SK-N-SH (cell line): Measurements from ENCODE around the gene TRPM7. TPM values are rescaled to one million over a fixed set of nuclear protein-coding genes. Genes with fewer than 3 reads are reported as not detected.

Experiments
- CTCF ChIA-PET: fragments of 300-600, 350-600 bp; formaldehyde crosslinking; extraction: SDS; loops from one replicate; lab custom pipeline; 2021; lab: Yijun Ruan, JAX
- POLR2A ChIA-PET: fragments of 350-600 bp; sonication (Branson Sonifier 250); formaldehyde crosslinking; extraction: SDS; loops from one replicate; lab custom pipeline; 2020; ENCODE audit warnings: antibody characterized with exemption, inconsistent platforms; lab: Yijun Ruan, JAX
- DNase-seq: peaks from one replicate; pipeline ENCODE4 v3.0.0; 2012
- H2AFZ ChIP-seq: fragments of 200-600 bp; sonication (generic); 2 replicates; pipeline ENCODE4 v1.8.1; 2016; ENCODE audit warnings: antibody characterized with exemption, mild to moderate bottlenecking, low read depth
- H3F3A ChIP-seq: fragments of 200-600 bp; sonication (generic); replicated peaks from 2 replicates; pipeline ENCODE3; 2016; ENCODE audit warnings: antibody characterized with exemption, mild to moderate bottlenecking; ENCODE audit not compliant: insufficient read depth
- H3K27ac ChIP-seq, 2 experiments: fragments of 200-500 bp in 1 of 2; fragments of 200-600 bp in 1 of 2; sonication (Bioruptor generic) in 1 of 2; sonication (generic), shearing (Covaris generic) in 1 of 2; 2 replicates each; pipeline versions ENCODE4 v1.5.1 to v1.6.1; 2014 to 2016; ENCODE audit warnings: low read depth in 2 of 2, inconsistent platforms in 1 of 2, low read length in 1 of 2, mild to moderate bottlenecking in 1 of 2, mixed read lengths in 1 of 2
- H3K27me3 ChIP-seq: fragments of 200-600 bp; sonication (generic), shearing (Covaris generic); 2 replicates; pipeline ENCODE4 v1.6.1; 2016; ENCODE audit warnings: mixed run types; ENCODE audit not compliant: insufficient read depth
- H3K36me3 ChIP-seq, 2 experiments: fragments of 200-500 bp in 1 of 2; fragments of 200-600 bp in 1 of 2; sonication (Bioruptor generic) in 1 of 2; sonication (generic) in 1 of 2; replicated peaks in 1 of 2; 2 replicates each; pipeline versions ENCODE3 to v1.5.1; 2014 to 2016; ENCODE audit warnings: low read length in 1 of 2, mild to moderate bottlenecking in 1 of 2; ENCODE audit not compliant: insufficient read depth in 2 of 2, control insufficient read depth in 1 of 2
- H3K4me1 ChIP-seq, 2 experiments: fragments of 200-500 bp in 1 of 2; fragments of 200-600 bp in 1 of 2; sonication (Bioruptor generic) in 1 of 2; sonication (generic), shearing (Covaris generic) in 1 of 2; 2 replicates each; pipeline versions ENCODE4 v1.5.1 to v1.6.1; 2014 to 2016; ENCODE audit warnings: low read depth in 1 of 2, low read length in 1 of 2, mixed run types in 1 of 2; ENCODE audit not compliant: insufficient read depth in 2 of 2, control insufficient read depth in 1 of 2
- H3K4me2 ChIP-seq: fragments of 200-600 bp; sonication (generic), shearing (Covaris generic); 2 replicates; pipeline ENCODE4 v1.6.1; 2017; ENCODE audit warnings: mixed run types
- H3K4me3 ChIP-seq, 2 experiments: fragments of 200-500 bp in 1 of 2; fragments of 200-600 bp in 1 of 2; sonication (Bioruptor generic) in 1 of 2; sonication (generic), shearing (Covaris generic) in 1 of 2; 2 replicates each; pipeline versions ENCODE4 v1.5.1 to v1.8.1; 2014 to 2016; ENCODE audit warnings: low read depth in 2 of 2, inconsistent platforms in 1 of 2, low read length in 1 of 2, mild to moderate bottlenecking in 1 of 2, mixed read lengths in 1 of 2, moderate library complexity in 1 of 2
- H3K79me2 ChIP-seq: fragments of 200-600 bp; sonication (generic); 2 replicates; pipeline ENCODE4 v1.8.1; 2017; ENCODE audit warnings: mild to moderate bottlenecking; ENCODE audit not compliant: insufficient read depth
- H3K9ac ChIP-seq: fragments of 200-600 bp; sonication (generic); 2 replicates; pipeline ENCODE4 v1.6.1; 2017; ENCODE audit warnings: mixed run types
- H3K9me2 ChIP-seq: fragments of 200-600 bp; sonication (generic); 2 replicates; pipeline ENCODE4 v1.6.1; 2017; ENCODE audit warnings: mixed run types
- H3K9me3 ChIP-seq: fragments of 200-600 bp; sonication (generic); 2 replicates; pipeline ENCODE4 v1.6.1; 2017; ENCODE audit warnings: mixed run types, mild to moderate bottlenecking, moderate library complexity
- H4K20me1 ChIP-seq: fragments of 200-600 bp; sonication (generic); 2 replicates; pipeline ENCODE4 v1.6.1; 2017; ENCODE audit warnings: mild to moderate bottlenecking, mixed run types; ENCODE audit not compliant: insufficient read depth
- CHD2 ChIP-seq: fragments of 150-350 bp; IDR thresholded peaks from 2 replicates; pipeline ENCODE4 v1.6.1; 2018; ENCODE audit warnings: low read length; ENCODE audit not compliant: partially characterized antibody
- FOXM1 ChIP-seq: IDR thresholded peaks from 2 replicates; pipeline ENCODE4 v1.4.0; 2012; ENCODE audit warnings: low read depth, mild to moderate bottlenecking
- GABPA ChIP-seq: IDR thresholded peaks from 2 replicates; pipeline ENCODE4 v1.4.0; 2012; ENCODE audit warnings: low read depth, mild to moderate bottlenecking
- GATA2 ChIP-seq: sonication (generic); formaldehyde crosslinking; IDR thresholded peaks from 2 replicates; pipeline ENCODE4 v1.5.0; 2020; ENCODE audit warnings: mild to moderate bottlenecking, missing genetic modification reagents
- JUND ChIP-seq: IDR thresholded peaks from 2 replicates; pipeline ENCODE4 v1.4.0; 2012
- MEF2A ChIP-seq: IDR thresholded peaks from 2 replicates; pipeline ENCODE4 v1.4.0; 2012; ENCODE audit warnings: low read depth, borderline replicate concordance
- MXI1 ChIP-seq: IDR thresholded peaks from 2 replicates; pipeline ENCODE4 v1.6.1; 2012; ENCODE audit warnings: mild to moderate bottlenecking, low read depth, low read length, improper control_type of control experiment
- NFIC ChIP-seq: IDR thresholded peaks from 2 replicates; pipeline ENCODE4 v1.4.0; 2012; ENCODE audit warnings: borderline replicate concordance
- NRF1 ChIP-seq: IDR thresholded peaks from 2 replicates; pipeline ENCODE4 v1.6.1; 2012; ENCODE audit warnings: low read depth, mild to moderate bottlenecking, low read length
- POLR2AphosphoS5 ChIP-seq: IDR thresholded peaks from 2 replicates; pipeline ENCODE4 v1.6.1; 2012; ENCODE audit warnings: low read depth, low read length
- RCOR1 ChIP-seq: fragments of 150-350 bp; IDR thresholded peaks from 2 replicates; pipeline ENCODE4 v1.6.1; 2017; ENCODE audit warnings: antibody characterized with exemption, low read length
- RXRA ChIP-seq: IDR thresholded peaks from 2 replicates; pipeline ENCODE4 v1.4.0; 2012; ENCODE audit warnings: low read depth, mild to moderate bottlenecking, borderline replicate concordance
- SIN3A ChIP-seq: IDR thresholded peaks from 2 replicates; pipeline ENCODE4 v1.6.1; 2012; ENCODE audit warnings: low read depth, mild to moderate bottlenecking, low read length, moderate library complexity, borderline replicate concordance
- SMC3 ChIP-seq: IDR thresholded peaks from 2 replicates; pipeline ENCODE4 v1.6.1; 2012; ENCODE audit warnings: low read depth, low read length, improper control_type of control experiment
- TEAD4 ChIP-seq: IDR thresholded peaks from 2 replicates; pipeline ENCODE4 v1.4.0; 2012; ENCODE audit warnings: mild to moderate bottlenecking, borderline replicate concordance; ENCODE audit not compliant: insufficient read depth
- YY1 ChIP-seq: IDR thresholded peaks from 2 replicates; pipeline ENCODE4 v1.4.0; 2012; ENCODE audit warnings: low read depth, mild to moderate bottlenecking
- WGBS: methylation state at CpG from one replicate; pipeline ENCODE4 v1.1.6; 2017; ENCODE audit warnings: low lambda C conversion rate; 5-methylcytosine and 5-hydroxymethylcytosine counted together
- polyA plus RNA-seq, 3 experiments: library from polyadenylated mRNA; depleted of rRNA; stranded (reverse); fragments of >200 nt; gene quantifications; 2 replicates each; pipeline ENCODE4 v1.2.3, GENCODE V29; 2012
- TF ChIP-seq, protein P1 (sequence below): fragments of 200-600 bp; sonication (generic); IDR thresholded peaks from 2 replicates; pipeline ENCODE4 v1.6.1; 2017; ENCODE audit warnings: antibody characterized with exemption, mild to moderate bottlenecking, moderate library complexity
- TF ChIP-seq, protein P2 (sequence below): fragments of 150-350 bp; IDR thresholded peaks from 2 replicates; pipeline ENCODE4 v1.6.1; 2016; ENCODE audit warnings: mild to moderate bottlenecking, low read depth, low read length
- TF ChIP-seq, protein P3 (sequence below): IDR thresholded peaks from 2 replicates; pipeline ENCODE4; 2012
- TF ChIP-seq, protein P4 (sequence below): IDR thresholded peaks from 2 replicates; pipeline ENCODE4 v1.6.1; 2012; ENCODE audit warnings: mild to moderate bottlenecking, low read depth, low read length, moderate library complexity

Gene TRPM7
- polyA plus RNA-seq, 1 of the 3 experiments (the other 2 are of a cell fraction), result 5.1 TPM

DNA sequence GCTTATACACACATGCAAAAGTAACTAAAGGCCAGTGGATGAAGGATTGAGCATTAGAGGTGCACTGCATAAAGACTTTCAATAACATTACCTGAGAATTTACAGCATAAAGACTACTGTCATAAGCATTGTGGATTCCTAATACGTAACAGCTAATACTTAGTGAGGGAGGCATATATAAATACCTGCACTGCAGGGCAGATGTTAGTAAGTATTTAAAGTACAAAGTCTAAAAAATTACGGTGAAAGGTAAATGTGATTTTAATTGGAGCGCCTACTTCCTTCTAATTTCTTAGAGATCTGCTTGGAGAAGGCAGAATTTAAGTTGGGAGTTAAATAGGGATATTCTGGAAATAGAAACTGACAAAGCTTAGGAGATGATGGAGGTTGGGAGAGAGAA lies 25.4 kb upstream of the TRPM7 start:
- POLR2A ChIA-PET, result no interaction called here
- Histone ChIP-seq H3F3A (no peaks in the 10 kb centered on the region), H3K9me2 (no peaks in the 10 kb centered on the region), H2AFZ (no peak overlapping the region), H3K27me3 (no peaks in the 10 kb centered on the region), H3K4me3 (no peak overlapping the region), H3K9ac (no peak overlapping the region), H3K79me2 (no peaks in the 10 kb centered on the region), H3K4me2 (no peak overlapping the region), H3K36me3 (peaks cover 3 to 8% of the 10 kb centered on the region in 2 experiments), H3K4me1 (no peaks in the 10 kb centered on the region), H3K27ac (no peak overlapping the region), H4K20me1 (no peaks in the 10 kb centered on the region), H3K9me3 (no peaks in the 10 kb centered on the region)
- 93% methylated on average over 3 of the region's 3 CpGs for WGBS
- CTCF ChIA-PET, result interaction anchor here (1.6 kb wide), 1 partner anchor 15 kb away, joined by 4 read pairs; no protein-coding TSS in a partner anchor
- TF ChIP-seq GABPA, result no peak
- TF ChIP-seq GATA2 (CRISPR knock-in tag), result no peak
- TF ChIP-seq JUND, result no peak
- no peak for TF ChIP-seq NFIC
- TF ChIP-seq TEAD4, result no peak
- TF ChIP-seq, protein P1, sequence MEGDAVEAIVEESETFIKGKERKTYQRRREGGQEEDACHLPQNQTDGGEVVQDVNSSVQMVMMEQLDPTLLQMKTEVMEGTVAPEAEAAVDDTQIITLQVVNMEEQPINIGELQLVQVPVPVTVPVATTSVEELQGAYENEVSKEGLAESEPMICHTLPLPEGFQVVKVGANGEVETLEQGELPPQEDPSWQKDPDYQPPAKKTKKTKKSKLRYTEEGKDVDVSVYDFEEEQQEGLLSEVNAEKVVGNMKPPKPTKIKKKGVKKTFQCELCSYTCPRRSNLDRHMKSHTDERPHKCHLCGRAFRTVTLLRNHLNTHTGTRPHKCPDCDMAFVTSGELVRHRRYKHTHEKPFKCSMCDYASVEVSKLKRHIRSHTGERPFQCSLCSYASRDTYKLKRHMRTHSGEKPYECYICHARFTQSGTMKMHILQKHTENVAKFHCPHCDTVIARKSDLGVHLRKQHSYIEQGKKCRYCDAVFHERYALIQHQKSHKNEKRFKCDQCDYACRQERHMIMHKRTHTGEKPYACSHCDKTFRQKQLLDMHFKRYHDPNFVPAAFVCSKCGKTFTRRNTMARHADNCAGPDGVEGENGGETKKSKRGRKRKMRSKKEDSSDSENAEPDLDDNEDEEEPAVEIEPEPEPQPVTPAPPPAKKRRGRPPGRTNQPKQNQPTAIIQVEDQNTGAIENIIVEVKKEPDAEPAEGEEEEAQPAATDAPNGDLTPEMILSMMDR, result no peak
- TF ChIP-seq, protein P2, sequence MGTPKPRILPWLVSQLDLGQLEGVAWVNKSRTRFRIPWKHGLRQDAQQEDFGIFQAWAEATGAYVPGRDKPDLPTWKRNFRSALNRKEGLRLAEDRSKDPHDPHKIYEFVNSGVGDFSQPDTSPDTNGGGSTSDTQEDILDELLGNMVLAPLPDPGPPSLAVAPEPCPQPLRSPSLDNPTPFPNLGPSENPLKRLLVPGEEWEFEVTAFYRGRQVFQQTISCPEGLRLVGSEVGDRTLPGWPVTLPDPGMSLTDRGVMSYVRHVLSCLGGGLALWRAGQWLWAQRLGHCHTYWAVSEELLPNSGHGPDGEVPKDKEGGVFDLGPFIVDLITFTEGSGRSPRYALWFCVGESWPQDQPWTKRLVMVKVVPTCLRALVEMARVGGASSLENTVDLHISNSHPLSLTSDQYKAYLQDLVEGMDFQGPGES, result no peak
- TF ChIP-seq, protein P3, sequence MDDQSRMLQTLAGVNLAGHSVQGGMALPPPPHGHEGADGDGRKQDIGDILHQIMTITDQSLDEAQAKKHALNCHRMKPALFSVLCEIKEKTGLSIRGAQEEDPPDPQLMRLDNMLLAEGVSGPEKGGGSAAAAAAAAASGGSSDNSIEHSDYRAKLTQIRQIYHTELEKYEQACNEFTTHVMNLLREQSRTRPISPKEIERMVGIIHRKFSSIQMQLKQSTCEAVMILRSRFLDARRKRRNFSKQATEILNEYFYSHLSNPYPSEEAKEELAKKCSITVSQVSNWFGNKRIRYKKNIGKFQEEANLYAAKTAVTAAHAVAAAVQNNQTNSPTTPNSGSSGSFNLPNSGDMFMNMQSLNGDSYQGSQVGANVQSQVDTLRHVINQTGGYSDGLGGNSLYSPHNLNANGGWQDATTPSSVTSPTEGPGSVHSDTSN, result no peak
- TF ChIP-seq SMC3, result no peak
- TF ChIP-seq, protein P4, sequence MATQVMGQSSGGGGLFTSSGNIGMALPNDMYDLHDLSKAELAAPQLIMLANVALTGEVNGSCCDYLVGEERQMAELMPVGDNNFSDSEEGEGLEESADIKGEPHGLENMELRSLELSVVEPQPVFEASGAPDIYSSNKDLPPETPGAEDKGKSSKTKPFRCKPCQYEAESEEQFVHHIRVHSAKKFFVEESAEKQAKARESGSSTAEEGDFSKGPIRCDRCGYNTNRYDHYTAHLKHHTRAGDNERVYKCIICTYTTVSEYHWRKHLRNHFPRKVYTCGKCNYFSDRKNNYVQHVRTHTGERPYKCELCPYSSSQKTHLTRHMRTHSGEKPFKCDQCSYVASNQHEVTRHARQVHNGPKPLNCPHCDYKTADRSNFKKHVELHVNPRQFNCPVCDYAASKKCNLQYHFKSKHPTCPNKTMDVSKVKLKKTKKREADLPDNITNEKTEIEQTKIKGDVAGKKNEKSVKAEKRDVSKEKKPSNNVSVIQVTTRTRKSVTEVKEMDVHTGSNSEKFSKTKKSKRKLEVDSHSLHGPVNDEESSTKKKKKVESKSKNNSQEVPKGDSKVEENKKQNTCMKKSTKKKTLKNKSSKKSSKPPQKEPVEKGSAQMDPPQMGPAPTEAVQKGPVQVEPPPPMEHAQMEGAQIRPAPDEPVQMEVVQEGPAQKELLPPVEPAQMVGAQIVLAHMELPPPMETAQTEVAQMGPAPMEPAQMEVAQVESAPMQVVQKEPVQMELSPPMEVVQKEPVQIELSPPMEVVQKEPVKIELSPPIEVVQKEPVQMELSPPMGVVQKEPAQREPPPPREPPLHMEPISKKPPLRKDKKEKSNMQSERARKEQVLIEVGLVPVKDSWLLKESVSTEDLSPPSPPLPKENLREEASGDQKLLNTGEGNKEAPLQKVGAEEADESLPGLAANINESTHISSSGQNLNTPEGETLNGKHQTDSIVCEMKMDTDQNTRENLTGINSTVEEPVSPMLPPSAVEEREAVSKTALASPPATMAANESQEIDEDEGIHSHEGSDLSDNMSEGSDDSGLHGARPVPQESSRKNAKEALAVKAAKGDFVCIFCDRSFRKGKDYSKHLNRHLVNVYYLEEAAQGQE, result no peak
- no peak for TF ChIP-seq YY1
- no peak for TF ChIP-seq MEF2A
- no peak for TF ChIP-seq RCOR1
- TF ChIP-seq SIN3A, result no peak
- no peak for TF ChIP-seq RXRA
- TF ChIP-seq NRF1, result no peak
- no peak for TF ChIP-seq CHD2
- TF ChIP-seq MXI1, result no peak
- TF ChIP-seq FOXM1, result no peak
- no peak for TF ChIP-seq POLR2AphosphoS5
- DNase-seq, result no peak
